IPS-15b (cell line): ENCODE measurements around the gene CGAS.

Experiments
- H3K27me3 ChIP-seq: one replicate; pipeline ENCODE4 v1.6.1; 2013; ENCODE audit warnings: low read length; ENCODE audit not compliant: control insufficient read depth, insufficient read depth
- H3K36me3 ChIP-seq: one replicate; pipeline ENCODE4 v1.6.1; 2013; ENCODE audit warnings: low read length; ENCODE audit not compliant: control insufficient read depth, insufficient read depth
- H3K4me1 ChIP-seq: one replicate; pipeline ENCODE4 v1.6.1; 2013; ENCODE audit warnings: mild to moderate bottlenecking, low read length; ENCODE audit not compliant: control insufficient read depth, insufficient read depth
- H3K4me3 ChIP-seq: one replicate; pipeline ENCODE4 v1.5.1; 2013; ENCODE audit warnings: low read depth, low read length
- H3K9ac ChIP-seq: one replicate; pipeline ENCODE4 v1.6.1; 2013; ENCODE audit warnings: low read depth, mild to moderate bottlenecking, low read length
- H3K9me3 ChIP-seq: one replicate; pipeline ENCODE4 v1.6.1; 2013; ENCODE audit warnings: mild to moderate bottlenecking, low read length; ENCODE audit not compliant: control insufficient read depth, insufficient read depth

The CGAS gene

GRCh38 chr6:73455865-73456629 is 4.0 kb upstream of the CGAS start:
- H3K36me3 ChIP-seq = no peaks in the 10 kb centered on the region
- H3K4me1 ChIP-seq = no peaks in the 10 kb centered on the region
- H3K4me3 ChIP-seq = no peak overlapping the region
- H3K9me3 ChIP-seq = no peaks in the 10 kb centered on the region
- H3K9ac ChIP-seq = no peak overlapping the region
- H3K27me3 ChIP-seq = peaks cover 5% of the 10 kb centered on the region

GRCh38 chr6:73451223-73452106 is 632 bp downstream of the CGAS start:
- Histone ChIP-seq H3K27me3 (peaks cover 7% of the 10 kb centered on the region), H3K4me3 (peak overlapping the region; percentile 45), H3K4me1 (no peaks in the 10 kb centered on the region), H3K9ac (peak overlapping the region; percentile 70), H3K36me3 (no peaks in the 10 kb centered on the region), H3K9me3 (no peaks in the 10 kb centered on the region)

- Histone ChIP-seq H3K27me3 (no peaks in the 10 kb centered on the region), H3K4me3 (no peak overlapping the region), H3K4me1 (no peaks in the 10 kb centered on the region), H3K9ac (no peak overlapping the region), H3K9me3 (no peaks in the 10 kb centered on the region), H3K36me3 (no peaks in the 10 kb centered on the region)
These were observed 8.5 kb downstream of the CGAS start for GRCh38 chr6:73443555-73443954.

- Histone ChIP-seq H3K9ac (no peak overlapping the region), H3K4me1 (no peaks in the 10 kb centered on the region), H3K27me3 (no peaks in the 10 kb centered on the region), H3K9me3 (no peaks in the 10 kb centered on the region), H3K36me3 (no peaks in the 10 kb centered on the region), H3K4me3 (no peak overlapping the region)
These were observed 16.9 kb downstream of the CGAS start for GRCh38 chr6:73435236-73435635.

GRCh38 chr6:73421534-73421933 is 30.6 kb downstream of the CGAS start:
- no peak overlapping the region for H3K4me3 ChIP-seq
- H3K36me3 ChIP-seq = peaks cover 2% of the 10 kb centered on the region
- H3K4me1 ChIP-seq = no peaks in the 10 kb centered on the region
- no peaks in the 10 kb centered on the region for H3K27me3 ChIP-seq
- no peak overlapping the region for H3K9ac ChIP-seq
- H3K9me3 ChIP-seq = no peaks in the 10 kb centered on the region

- Histone ChIP-seq H3K27me3 (no peaks in the 10 kb centered on the region), H3K9me3 (no peaks in the 10 kb centered on the region), H3K4me3 (no peak overlapping the region), H3K36me3 (peaks cover 2% of the 10 kb centered on the region), H3K9ac (no peak overlapping the region), H3K4me1 (no peaks in the 10 kb centered on the region)
These were observed 33.9 kb downstream of the CGAS start for GRCh38 chr6:73418081-73418741.

- no peaks in the 10 kb centered on the region for H3K27me3 ChIP-seq
- no peak overlapping the region for H3K4me3 ChIP-seq
- no peaks in the 10 kb centered on the region for H3K9me3 ChIP-seq
- no peaks in the 10 kb centered on the region for H3K36me3 ChIP-seq
- H3K9ac ChIP-seq = no peak overlapping the region
- H3K4me1 ChIP-seq = no peaks in the 10 kb centered on the region
These were observed 39.0 kb downstream of the CGAS start for GRCh38 chr6:73413102-73413501.

- Histone ChIP-seq H3K27me3 (no peaks in the 10 kb centered on the region), H3K9ac (no peak overlapping the region), H3K36me3 (no peaks in the 10 kb centered on the region), H3K9me3 (no peaks in the 10 kb centered on the region), H3K4me3 (no peak overlapping the region), H3K4me1 (no peaks in the 10 kb centered on the region)
These were observed 42.7 kb downstream of the CGAS start for GRCh38 chr6:73409395-73409794.

- no peak overlapping the region for H3K4me3 ChIP-seq
- H3K27me3 ChIP-seq = no peaks in the 10 kb centered on the region
- H3K9me3 ChIP-seq = no peaks in the 10 kb centered on the region
- no peaks in the 10 kb centered on the region for H3K4me1 ChIP-seq
- H3K36me3 ChIP-seq = no peaks in the 10 kb centered on the region
- no peak overlapping the region for H3K9ac ChIP-seq
These were observed 51.4 kb downstream of the CGAS start for GRCh38 chr6:73400656-73401055.

GRCh38 chr6:73395875-73396274 is 56.2 kb downstream of the CGAS start:
- H3K4me3 ChIP-seq = no peak overlapping the region
- H3K9ac ChIP-seq = no peak overlapping the region
- no peaks in the 10 kb centered on the region for H3K27me3 ChIP-seq
- H3K36me3 ChIP-seq = no peaks in the 10 kb centered on the region
- H3K9me3 ChIP-seq = no peaks in the 10 kb centered on the region
- no peaks in the 10 kb centered on the region for H3K4me1 ChIP-seq

GRCh38 chr6:73394577-73395354 is 57.3 kb downstream of the CGAS start, which contains the start of gene DDX43:
Gene DDX43 (plus strand): TSS chr6:73394828. CDS start chr6:73394906, 78 bp downstream.
- Histone ChIP-seq H3K4me3 (no peak within 1 kb of the TSS), H3K9ac (no peak within 1 kb of the TSS), H3K9me3 (no peaks in the 10 kb centered on the region), H3K36me3 (no peaks in the 10 kb centered on the region), H3K4me1 (peaks cover 4% of the 10 kb centered on the region), H3K27me3 (no peaks in the 10 kb centered on the region)
